ENCODE measurements around the gene DENND6B.

DENND6B gene

DNA sequence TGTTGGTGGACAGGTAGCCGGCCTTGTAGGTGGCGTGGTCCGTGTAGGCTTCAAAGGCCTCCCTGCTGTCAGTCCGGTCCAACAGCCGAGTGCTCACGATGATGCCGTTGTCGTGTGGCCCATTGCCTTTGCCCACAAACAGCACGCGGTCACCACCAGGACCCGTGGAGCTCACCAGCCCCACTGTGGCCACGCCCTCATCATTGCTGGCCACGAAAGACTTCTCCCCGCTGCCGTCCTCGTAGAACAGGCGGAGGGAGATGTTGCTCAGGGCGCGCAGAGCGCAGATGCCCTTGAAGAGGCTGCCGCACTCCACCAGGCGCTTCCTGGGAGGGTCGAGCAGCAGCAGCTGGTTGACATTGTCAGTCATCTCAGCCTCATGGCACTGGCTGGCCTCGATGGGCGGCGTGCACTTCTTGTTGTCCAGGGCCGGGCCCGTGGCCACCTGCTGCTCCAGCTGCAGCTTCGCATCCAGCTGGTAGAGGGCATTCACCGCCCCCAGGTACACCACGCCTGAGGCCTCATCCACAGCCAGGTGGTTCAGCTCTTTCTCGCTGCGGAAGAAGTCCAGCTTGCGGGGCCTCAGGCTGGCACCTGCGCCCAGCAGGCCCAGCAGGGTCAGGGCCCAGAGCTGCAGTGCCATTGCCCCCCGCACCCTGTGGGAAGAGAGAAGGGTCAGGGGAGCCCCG is 36.7 kb downstream of the DENND6B start:
- Histone ChIP-seq H3K27me3 (ENCODE audit: insufficient read depth, low read depth, severe bottlenecking) (no peaks in the 10 kb centered on the region), H3K36me3 (peaks cover 65% of the 10 kb centered on the region), H3K9me3 (ENCODE audit: severe bottlenecking) (no peaks in the 10 kb centered on the region), H3K27ac (no peak overlapping the region), H3K4me3 (ENCODE audit: low read depth, low read length) (no peak overlapping the region)
- TF ChIP-seq, protein P1, sequence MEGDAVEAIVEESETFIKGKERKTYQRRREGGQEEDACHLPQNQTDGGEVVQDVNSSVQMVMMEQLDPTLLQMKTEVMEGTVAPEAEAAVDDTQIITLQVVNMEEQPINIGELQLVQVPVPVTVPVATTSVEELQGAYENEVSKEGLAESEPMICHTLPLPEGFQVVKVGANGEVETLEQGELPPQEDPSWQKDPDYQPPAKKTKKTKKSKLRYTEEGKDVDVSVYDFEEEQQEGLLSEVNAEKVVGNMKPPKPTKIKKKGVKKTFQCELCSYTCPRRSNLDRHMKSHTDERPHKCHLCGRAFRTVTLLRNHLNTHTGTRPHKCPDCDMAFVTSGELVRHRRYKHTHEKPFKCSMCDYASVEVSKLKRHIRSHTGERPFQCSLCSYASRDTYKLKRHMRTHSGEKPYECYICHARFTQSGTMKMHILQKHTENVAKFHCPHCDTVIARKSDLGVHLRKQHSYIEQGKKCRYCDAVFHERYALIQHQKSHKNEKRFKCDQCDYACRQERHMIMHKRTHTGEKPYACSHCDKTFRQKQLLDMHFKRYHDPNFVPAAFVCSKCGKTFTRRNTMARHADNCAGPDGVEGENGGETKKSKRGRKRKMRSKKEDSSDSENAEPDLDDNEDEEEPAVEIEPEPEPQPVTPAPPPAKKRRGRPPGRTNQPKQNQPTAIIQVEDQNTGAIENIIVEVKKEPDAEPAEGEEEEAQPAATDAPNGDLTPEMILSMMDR (IDR thresholded peaks at IDR 0.05; ENCODE audit: low read depth, low read length) = no peak
- no peak for DNase-seq

- no peak overlapping the region for H3K27ac ChIP-seq
Measured at GRCh38 chr22:50289151-50289941, 37.5 kb downstream of the DENND6B start.

GRCh38 chr22:50287731-50288130 is 39.1 kb downstream of the DENND6B start:
- TF ChIP-seq, protein P1 (IDR thresholded peaks at IDR 0.05; ENCODE audit: low read depth, low read length) = no peak
- Histone ChIP-seq H3K27ac (no peak overlapping the region), H3K36me3 (peaks cover 70% of the 10 kb centered on the region), H3K4me3 (ENCODE audit: low read depth, low read length) (no peak overlapping the region), H3K9me3 (ENCODE audit: severe bottlenecking) (no peaks in the 10 kb centered on the region), H3K27me3 (ENCODE audit: insufficient read depth, low read depth, severe bottlenecking) (no peaks in the 10 kb centered on the region)
- no peak for DNase-seq

More at GRCh38 chr22:50289151-50289941, 37.5 kb downstream of the DENND6B start:
- no peaks in the 10 kb centered on the region for H3K9me3 ChIP-seq (ENCODE audit: severe bottlenecking)
- no peak for DNase-seq
- peaks cover 65% of the 10 kb centered on the region for H3K36me3 ChIP-seq
- no peak overlapping the region for H3K4me3 ChIP-seq (ENCODE audit: low read depth, low read length)
- TF ChIP-seq, protein P1 (IDR thresholded peaks at IDR 0.05; ENCODE audit: low read depth, low read length) = no peak
- H3K27me3 ChIP-seq (ENCODE audit: insufficient read depth, low read depth, severe bottlenecking) = no peaks in the 10 kb centered on the region

GRCh38 chr22:50286701-50287318 is 40.0 kb downstream of the DENND6B start:
- no peak overlapping the region for H3K4me3 ChIP-seq (ENCODE audit: low read depth, low read length)
- H3K36me3 ChIP-seq = peaks cover 75% of the 10 kb centered on the region
- H3K9me3 ChIP-seq (ENCODE audit: severe bottlenecking) = no peaks in the 10 kb centered on the region
- no peaks in the 10 kb centered on the region for H3K27me3 ChIP-seq (ENCODE audit: insufficient read depth, low read depth, severe bottlenecking)
- no peak for DNase-seq
- H3K27ac ChIP-seq = no peak overlapping the region
- TF ChIP-seq, protein P1 (IDR thresholded peaks at IDR 0.05; ENCODE audit: low read depth, low read length) = no peak

DNA sequence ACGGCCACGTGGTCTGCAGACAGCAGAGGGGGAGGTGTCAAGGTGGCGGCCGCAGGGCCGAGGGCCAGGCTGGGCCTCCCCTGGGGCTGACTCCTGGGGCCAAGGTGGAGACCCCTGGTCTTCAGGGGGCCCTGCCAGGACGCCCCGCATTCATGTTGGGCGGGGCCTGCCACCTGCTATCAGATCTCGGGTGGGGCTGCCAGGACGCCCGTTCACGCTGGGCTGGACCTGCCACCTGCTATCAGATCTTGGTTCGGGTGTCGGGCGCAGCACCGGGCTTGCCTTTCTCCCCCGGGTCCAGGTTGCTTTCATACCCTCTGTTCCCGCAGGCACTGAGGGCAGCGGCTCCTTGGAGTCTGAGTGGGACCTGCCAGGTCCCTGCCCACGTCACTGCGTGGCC is 40.5 kb downstream of the DENND6B start:
- TF ChIP-seq, protein P1 (IDR thresholded peaks at IDR 0.05; ENCODE audit: low read depth, low read length) = no peak
- H3K27me3 ChIP-seq (ENCODE audit: insufficient read depth, low read depth, severe bottlenecking) = no peaks in the 10 kb centered on the region
- H3K4me3 ChIP-seq (ENCODE audit: low read depth, low read length) = no peak overlapping the region
- no peaks in the 10 kb centered on the region for H3K9me3 ChIP-seq (ENCODE audit: severe bottlenecking)
- DNase-seq = no peak
- no peak overlapping the region for H3K27ac ChIP-seq
- peaks cover 78% of the 10 kb centered on the region for H3K36me3 ChIP-seq
